ENCODE measurements around the gene CLEC9A. TPM values are rescaled to one million over a fixed set of nuclear protein-coding genes. Genes with fewer than 3 reads are reported as not detected.

The CLEC9A gene
- total RNA-seq, 1 experiment from 2014 or later, result not detected

DNA sequence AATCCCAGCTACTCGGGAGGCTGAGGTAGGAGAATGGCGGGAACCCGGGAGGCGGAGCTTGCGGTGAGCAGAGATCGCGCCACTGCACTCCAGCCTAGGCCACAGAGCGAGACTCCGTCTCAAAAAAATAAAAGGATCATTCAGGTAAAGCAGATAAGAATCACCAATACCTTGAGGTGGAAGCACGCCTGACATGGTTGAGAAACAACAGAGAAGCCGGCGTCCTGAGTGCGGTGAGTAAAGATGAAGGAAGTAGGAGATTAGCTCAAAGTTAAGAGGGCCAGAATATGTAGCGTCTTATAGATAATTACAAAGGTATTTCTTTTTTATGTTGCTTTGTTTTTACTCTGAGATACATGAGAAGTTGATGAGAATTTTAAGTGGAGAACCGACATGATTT lies 84.8 kb downstream of the CLEC9A start:
- Histone ChIP-seq H3K9ac (ENCODE audit: low read length) (no peak overlapping the region), H4K20me1 (ENCODE audit: low read length) (no peaks in the 10 kb centered on the region), H3K4me3 (ENCODE audit: low read length) (no peak overlapping the region), H3F3A (ENCODE audit: low read length, unreplicated experiment) (no peaks in the 10 kb centered on the region), H3K27me3 (ENCODE audit: low read length) (no peaks in the 10 kb centered on the region), H3K9me3 (ENCODE audit: low read length) (no peaks in the 10 kb centered on the region), H3K4me1 (ENCODE audit: insufficient read depth, low read length) (peaks cover 20% of the 10 kb centered on the region), H3K4me2 (ENCODE audit: low read length) (no peak overlapping the region), H2AFZ (ENCODE audit: low read length) (no peak overlapping the region), H3K27ac (ENCODE audit: low read length) (no peak overlapping the region), H3K36me3 (ENCODE audit: low read depth, low read length) (no peaks in the 10 kb centered on the region), H3K9me2 (replicated peaks; ENCODE audit: low read length) (no peaks in the 10 kb centered on the region), H3K79me2 (ENCODE audit: low read length) (no peaks in the 10 kb centered on the region)
- no TSS peak for BruUV-seq (replicated peaks)
- TF ChIP-seq CTCF (conservative IDR thresholded peaks at IDR 0.05; ENCODE audit: low read depth, low read length) (no peak), EZH2phosphoT487 (IDR thresholded peaks at IDR 0.05; ENCODE audit: borderline replicate concordance, low read length) (no peak), EZH2 (IDR thresholded peaks at IDR 0.05; ENCODE audit: low read length, unreplicated experiment) (no peak)
- ATAC-seq (no peak), DNase-seq (no peak)
- ChIA-PET POLR2A (ENCODE audit: unreplicated experiment) (no interaction called here), CTCF (no interaction called here)
- intact Hi-C loops (cut with micrococcal nuclease), result no loop called here

Other genes with a start within 250 kb of the CLEC9A start
- not detected in 2 replicates for gene KLRF1, start 203.2 kb upstream of the CLEC9A start, total RNA-seq (2014; rRNA removed)
- not detected in 2 replicates for gene CLEC2B, start 161.3 kb upstream of the CLEC9A start, total RNA-seq (2014; rRNA removed)
- gene KLRF2, start 149.2 kb upstream of the CLEC9A start, total RNA-seq (2014; rRNA removed), result not detected in 2 replicates
- gene CLEC2A, start 98.3 kb upstream of the CLEC9A start, total RNA-seq (2014; rRNA removed), result not detected in 2 replicates
- not detected in 2 replicates for gene CLEC12A, start 59.3 kb upstream of the CLEC9A start, total RNA-seq (2014; rRNA removed)
- gene CLEC1B, start 31.6 kb upstream of the CLEC9A start, total RNA-seq (2014; rRNA removed), result not detected in 2 replicates
- not detected in 2 replicates for gene CLEC12B, start 20.1 kb upstream of the CLEC9A start, total RNA-seq (2014; rRNA removed)
- not detected in 2 replicates for gene CLEC1A, start 68.3 kb downstream of the CLEC9A start, total RNA-seq (2014; rRNA removed)
- gene CLEC7A, start 99.5 kb downstream of the CLEC9A start, total RNA-seq (2014; rRNA removed), result 0.40 TPM in 1 of 2 replicates, not detected in the other
- 0.80 TPM in 1 of 2 replicates, not detected in the other for gene OLR1, start 141.4 kb downstream of the CLEC9A start, total RNA-seq (2014; rRNA removed)
- gene TMEM52B, start 148.3 kb downstream of the CLEC9A start, total RNA-seq (2014; rRNA removed), result not detected in 2 replicates
- gene GABARAPL1, start 182.2 kb downstream of the CLEC9A start, total RNA-seq (2014; rRNA removed), result 14.9 and 24.5 TPM in 2 replicates